ENCODE data around the gene RPUSD4.

The RPUSD4 gene

DNA sequence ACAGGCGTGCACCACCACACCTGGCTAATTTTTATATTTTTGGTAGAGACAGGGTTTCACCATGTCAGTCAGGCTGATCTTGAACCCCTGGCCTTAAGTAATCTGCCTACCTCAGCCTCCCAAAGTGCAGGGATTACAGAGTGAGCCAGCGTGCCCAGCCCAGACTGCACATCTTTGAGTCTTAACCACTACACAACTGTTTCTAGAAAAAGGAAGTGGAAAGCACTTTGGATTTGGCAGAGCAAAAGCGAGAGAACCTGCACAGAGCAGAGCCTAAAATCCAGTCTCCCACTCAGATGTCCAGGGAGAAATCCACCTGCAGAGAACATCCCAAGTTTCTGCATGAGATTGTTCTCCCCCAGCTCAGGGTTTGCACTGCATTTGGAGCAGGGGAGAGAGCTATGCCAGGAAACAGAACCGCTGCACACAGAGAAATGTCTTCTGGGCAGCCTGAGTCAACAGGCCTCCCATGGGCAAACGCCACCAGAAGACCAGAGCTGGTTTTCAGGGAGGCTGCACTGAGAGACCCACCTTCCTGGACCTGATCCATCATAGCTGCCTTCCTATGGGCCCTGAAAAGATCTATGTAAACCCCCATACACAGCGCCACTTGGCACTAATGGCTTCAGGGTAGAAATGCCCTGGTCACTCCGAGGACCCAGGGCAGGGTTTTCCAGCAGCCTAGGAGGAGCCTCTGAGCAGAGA is 54.0 kb downstream of the RPUSD4 start:
- DNase-seq (ENCODE audit: low read depth in 2 of 2), result no peak

DNA sequence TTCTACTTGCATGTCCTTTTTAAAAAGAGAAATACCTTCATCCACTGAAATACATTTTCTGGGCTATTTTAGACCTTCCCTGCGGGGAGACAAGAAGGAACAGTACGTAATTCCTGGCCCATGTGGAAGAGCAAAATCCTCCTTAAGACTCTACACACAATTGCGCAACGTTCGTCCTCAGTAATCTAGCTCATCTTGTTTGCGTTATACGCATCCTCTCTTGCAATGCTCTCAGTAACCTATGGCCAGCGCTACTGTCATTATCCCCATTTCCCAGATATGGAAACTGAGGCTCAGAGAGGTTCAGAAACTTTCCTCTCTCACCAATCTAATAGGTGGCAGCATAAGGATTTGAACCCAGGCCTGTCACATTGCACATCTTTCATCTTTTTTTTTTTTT is 54.6 kb downstream of the RPUSD4 start:
- DNase-seq (ENCODE audit: low read depth in 2 of 2), result no peak

DNA sequence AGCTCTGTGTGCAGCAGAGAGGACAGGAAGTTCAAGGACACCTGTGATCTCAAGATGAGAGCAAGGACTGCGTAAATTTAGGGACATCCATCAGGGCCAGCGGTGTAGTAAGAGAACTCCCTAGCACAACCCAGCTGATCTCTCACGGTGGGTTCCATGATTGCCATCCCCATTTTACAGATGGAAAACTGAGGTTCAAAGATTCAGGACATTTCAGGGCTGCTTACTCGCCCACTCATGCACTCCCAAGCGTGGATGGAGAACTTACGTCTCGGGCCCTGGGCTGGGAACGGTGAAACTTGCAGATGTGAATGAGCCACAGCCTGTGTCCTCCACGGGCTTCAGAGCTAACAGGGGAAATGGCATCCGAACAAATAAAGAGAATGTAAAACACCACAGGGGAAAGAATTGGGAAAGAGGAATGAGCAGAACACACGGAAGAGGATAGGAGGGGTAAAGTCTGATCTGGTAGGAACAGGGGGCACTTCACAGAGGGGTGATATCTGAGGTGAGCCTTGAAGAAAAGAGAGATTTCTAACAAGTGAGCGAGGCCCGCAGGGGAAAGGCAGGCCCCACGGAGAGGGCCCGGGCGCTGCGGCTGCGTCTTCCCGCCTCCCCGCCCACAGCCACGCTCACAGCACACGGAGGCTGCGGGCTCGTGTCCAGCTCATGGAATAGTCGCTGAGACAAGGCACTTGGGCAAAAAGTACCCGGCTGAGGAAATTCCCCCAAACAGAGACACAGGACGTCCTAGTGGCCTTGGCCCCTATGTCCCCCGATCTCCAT is 55.9 kb downstream of the RPUSD4 start:
- DNase-seq (ENCODE audit: low read depth in 2 of 2), result no peak

DNA sequence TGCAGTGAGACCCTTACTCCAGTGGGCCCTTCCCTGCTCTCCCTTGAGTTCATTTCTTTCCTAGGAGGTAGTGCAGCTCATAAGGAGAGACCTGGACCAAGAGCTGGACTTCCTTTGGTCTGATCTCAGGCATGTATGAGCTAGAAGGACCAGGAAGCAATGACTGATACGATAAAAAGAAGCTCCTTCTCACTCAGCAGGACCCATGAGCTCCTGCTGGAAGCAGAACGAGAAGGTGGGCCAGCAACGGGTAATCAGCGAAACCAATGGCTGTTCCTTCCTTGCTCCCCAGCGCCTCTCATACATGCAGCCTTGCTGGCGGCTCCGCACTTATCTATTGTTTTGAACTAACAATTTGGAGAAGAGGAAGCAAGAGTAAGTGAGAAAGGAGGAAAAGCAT is 56.8 kb downstream of the RPUSD4 start:
- DNase-seq (ENCODE audit: low read depth in 2 of 2), result no peak

DNA sequence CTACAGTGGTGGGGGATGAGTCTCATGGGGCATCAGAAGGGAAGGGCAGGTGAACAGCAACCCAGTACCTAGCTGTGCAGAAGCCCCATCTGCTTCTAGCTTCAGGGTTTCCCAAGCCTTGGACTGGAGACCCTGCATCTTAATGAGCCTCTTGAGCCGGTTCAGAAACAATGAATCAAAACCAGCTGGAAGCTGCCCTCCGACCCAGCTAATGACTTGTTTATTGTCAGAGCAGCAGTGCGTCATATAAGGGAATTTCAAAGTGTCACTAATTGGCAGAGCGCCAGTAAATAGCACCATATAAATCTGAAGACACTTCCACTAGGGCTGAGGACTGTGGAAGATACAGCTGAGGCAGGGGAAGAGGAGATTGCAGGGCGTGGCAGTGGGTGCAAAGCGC is 57.5 kb downstream of the RPUSD4 start:
- DNase-seq (ENCODE audit: low read depth in 2 of 2), result no peak

DNA sequence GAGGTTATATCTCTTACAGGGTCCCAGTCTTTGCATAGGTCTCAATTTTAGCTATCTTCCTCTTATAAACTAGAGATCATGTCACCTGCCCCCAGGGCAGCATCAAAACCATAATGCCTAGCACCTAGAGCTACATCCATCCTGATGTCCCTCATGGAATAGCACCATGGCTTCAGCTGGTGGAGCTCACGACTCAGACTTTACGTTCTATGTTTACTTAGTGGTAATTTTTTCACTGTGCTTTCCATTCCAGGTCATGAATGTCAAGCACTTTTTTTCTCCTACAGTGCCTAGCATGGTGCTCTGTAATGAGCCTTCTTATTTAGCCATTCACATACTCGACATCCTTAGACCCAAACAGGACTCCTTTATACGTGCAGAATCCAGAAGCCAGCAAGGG is 58.4 kb downstream of the RPUSD4 start:
- DNase-seq (ENCODE audit: low read depth in 2 of 2), result no peak

DNA sequence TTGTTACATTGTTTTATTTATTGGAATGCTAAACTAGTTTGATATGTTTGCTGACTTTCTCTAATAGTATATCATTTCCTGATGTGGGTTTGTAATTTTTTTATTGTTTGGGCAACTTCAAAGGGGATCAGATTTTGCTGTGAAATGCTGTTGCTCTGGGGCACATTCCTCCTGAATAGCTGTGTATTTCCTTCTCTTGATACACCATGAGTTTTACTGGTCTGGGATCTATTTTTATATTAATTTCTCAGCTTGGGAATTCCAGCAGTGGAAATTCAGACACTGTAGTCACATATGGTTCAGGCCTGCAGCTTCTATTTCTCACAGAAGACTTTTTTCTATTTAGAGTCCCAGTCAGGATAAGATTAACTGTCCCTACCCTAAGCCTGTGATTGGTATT is 58.9 kb downstream of the RPUSD4 start:
- no peak for DNase-seq (ENCODE audit: low read depth in 2 of 2)

DNA sequence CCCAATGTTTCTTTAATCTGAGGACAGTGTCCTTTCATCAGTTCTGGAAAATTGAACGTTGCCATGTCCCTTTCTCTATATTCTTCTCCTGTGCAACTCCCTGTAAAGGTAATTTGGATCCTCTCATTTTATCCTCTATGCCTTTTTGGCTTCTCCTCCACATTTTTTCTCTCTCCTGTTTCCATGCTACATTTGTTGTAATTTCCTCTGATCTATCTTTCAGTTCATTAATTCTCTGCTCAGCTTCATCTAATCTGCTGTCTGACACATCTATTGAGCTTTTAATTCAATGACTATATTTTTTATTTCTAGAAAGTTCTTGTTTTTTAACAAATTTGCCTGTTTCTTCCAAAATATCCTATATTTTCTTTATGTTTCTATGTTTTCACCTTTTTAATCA is 59.3 kb downstream of the RPUSD4 start:
- DNase-seq (ENCODE audit: low read depth in 2 of 2), result no peak
